Subcutaneous adipose tissue (tissue), 4 donors: ENCODE measurements around the gene GRIA4. TPM values are rescaled to one million over a fixed set of nuclear protein-coding genes. Genes with fewer than 3 reads are reported as not detected.

ENCODE experiments used
- CTCF ChIP-seq: fragments of 450-650 bp; IDR thresholded peaks from one replicate; pipeline ENCODE4 v1.5.1; 2016; ENCODE audit warnings: low read depth, mild to moderate bottlenecking, control low read depth, antibody characterized with exemption, moderate library complexity
- total RNA-seq, 4 donors: library from RNA; depleted of rRNA; stranded (reverse); fragments of >200 nt; gene quantifications; one replicate each; pipeline ENCODE4 v1.1.0, GENCODE V29; 2016

Gene GRIA4
- total RNA-seq, 4 donors from 2014 or later: not detected

- no peak for TF ChIP-seq CTCF
Measured at GRCh38 chr11:105636496-105636895, 26.6 kb downstream of the GRIA4 start.

DNA sequence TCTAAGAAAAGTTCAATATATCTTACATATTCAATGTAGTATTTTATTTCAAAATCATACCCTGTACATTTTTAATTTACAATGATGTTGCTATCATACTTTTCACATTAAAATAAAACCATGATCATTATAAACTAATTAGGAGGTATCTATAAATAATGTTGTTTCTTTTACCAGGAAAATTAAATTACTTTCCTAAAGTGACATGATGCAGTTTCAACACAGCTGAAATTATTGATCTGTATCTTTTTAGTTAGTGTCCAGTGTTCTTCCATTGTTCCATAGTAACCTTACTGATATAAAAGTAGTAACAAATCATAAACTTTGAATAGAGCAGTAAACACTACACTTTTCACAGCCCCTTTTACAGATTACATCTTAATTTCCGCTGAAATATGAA, 29.7 kb downstream of the GRIA4 start:
- TF ChIP-seq CTCF: no peak

- TF ChIP-seq CTCF: no peak
Measured at GRCh38 chr11:105641433-105641832, 31.6 kb downstream of the GRIA4 start.

DNA sequence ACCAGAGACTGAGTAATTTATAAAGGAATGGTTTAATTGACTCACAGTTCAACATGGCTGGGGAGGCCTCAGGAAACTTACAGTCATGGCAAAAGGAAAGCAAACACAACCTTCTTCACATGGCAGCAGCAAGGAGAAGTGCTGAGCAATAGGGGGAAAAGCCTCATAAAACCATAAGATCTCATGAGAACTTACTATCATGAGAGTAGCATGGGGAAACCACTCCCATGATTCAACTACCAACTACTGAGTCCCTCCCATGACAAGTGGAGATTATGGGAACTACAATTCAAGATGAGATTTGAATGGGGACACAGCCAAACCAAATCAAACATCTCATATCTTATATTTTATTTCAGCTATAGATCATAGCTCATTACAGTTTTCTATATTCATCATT, 33.0 kb downstream of the GRIA4 start:
- no peak for TF ChIP-seq CTCF

- no peak for TF ChIP-seq CTCF
Measured at GRCh38 chr11:105644839-105645573, 35.1 kb downstream of the GRIA4 start.

- TF ChIP-seq CTCF: no peak
Measured at GRCh38 chr11:105647780-105648179, 37.9 kb downstream of the GRIA4 start.

GRCh38 chr11:105648762-105649161, 38.9 kb downstream of the GRIA4 start:
- TF ChIP-seq CTCF: no peak
